T-helper 2 cell treated with Interferon-gamma antibody and Interleukin-4, amounts not matched to agents 5 μg/mL and 100 μg/mL, for 36 hours (primary cell): ENCODE data around the gene CSTF1.
A peak's percentile ranks its signal among the peaks of the same experiment; 100 is the strongest.
"Not testable (repeated sequence)": the region's sequence is repeated elsewhere in the genome, so short reads cannot be mapped to it uniquely, and the experiment has no call there.

ENCODE experiments used
- DNase-seq: peaks from one replicate; pipeline ENCODE4 v3.0.0; 2021; ENCODE audit warnings: low spot score
- H3K27ac Mint-ChIP-seq: one replicate; pipeline ENCODE4 v1.8.0; 2021; ENCODE audit warnings: mild to moderate bottlenecking, mixed read lengths
- H3K27me3 Mint-ChIP-seq: one replicate; pipeline ENCODE4 v1.8.0; 2021; ENCODE audit warnings: low read depth, mixed read lengths
- H3K36me3 Mint-ChIP-seq: one replicate; pipeline ENCODE4 v1.8.0; 2021; ENCODE audit warnings: low read depth, mixed read lengths
- H3K4me1 Mint-ChIP-seq: one replicate; pipeline ENCODE4 v1.8.0; 2021; ENCODE audit warnings: low read depth, mixed read lengths
- H3K4me3 Mint-ChIP-seq: one replicate; pipeline ENCODE4 v1.8.0; 2022; ENCODE audit warnings: mild to moderate bottlenecking, moderate library complexity, mixed read lengths
- H3K9me3 Mint-ChIP-seq: one replicate; pipeline ENCODE4 v1.8.0; 2021; ENCODE audit warnings: mixed read lengths

Gene CSTF1

GRCh38 chr20:56380375-56380774 is 12.1 kb upstream of the CSTF1 start:
- peaks cover 76% of the 10 kb centered on the region for H3K36me3 Mint-ChIP-seq
- H3K4me1 Mint-ChIP-seq = peaks cover 50% of the 10 kb centered on the region
- no peaks in the 10 kb centered on the region for H3K9me3 Mint-ChIP-seq
- DNase-seq = no peak
- no peaks in the 10 kb centered on the region for H3K27me3 Mint-ChIP-seq
- H3K4me3 Mint-ChIP-seq = no peak overlapping the region
- no peak overlapping the region for H3K27ac Mint-ChIP-seq

- Mint-ChIP-seq H3K27ac (no peak overlapping the region), H3K36me3 (peaks cover 74% of the 10 kb centered on the region), H3K9me3 (no peaks in the 10 kb centered on the region), H3K4me3 (no peak overlapping the region), H3K4me1 (peaks cover 44% of the 10 kb centered on the region), H3K27me3 (no peaks in the 10 kb centered on the region)
- no peak for DNase-seq
Measured at GRCh38 chr20:56381501-56381900, 10.9 kb upstream of the CSTF1 start.

- Mint-ChIP-seq H3K4me1 (peaks cover 39% of the 10 kb centered on the region), H3K9me3 (no peaks in the 10 kb centered on the region), H3K27ac (no peak overlapping the region), H3K4me3 (no peak overlapping the region), H3K36me3 (peaks cover 70% of the 10 kb centered on the region), H3K27me3 (no peaks in the 10 kb centered on the region)
- no peak for DNase-seq
Measured at GRCh38 chr20:56382696-56383095, 9.7 kb upstream of the CSTF1 start.

- Mint-ChIP-seq H3K27me3 (no peaks in the 10 kb centered on the region), H3K9me3 (no peaks in the 10 kb centered on the region), H3K4me1 (peaks cover 39% of the 10 kb centered on the region), H3K36me3 (peaks cover 69% of the 10 kb centered on the region), H3K27ac (no peak overlapping the region), H3K4me3 (no peak overlapping the region)
- DNase-seq = no peak
Measured at GRCh38 chr20:56383334-56383733, 9.1 kb upstream of the CSTF1 start.

GRCh38 chr20:56385130-56385529 is 7.3 kb upstream of the CSTF1 start:
- DNase-seq = no peak
- H3K27me3 Mint-ChIP-seq = no peaks in the 10 kb centered on the region
- peaks cover 43% of the 10 kb centered on the region for H3K4me1 Mint-ChIP-seq
- H3K4me3 Mint-ChIP-seq = no peak overlapping the region
- H3K36me3 Mint-ChIP-seq = peaks cover 71% of the 10 kb centered on the region
- H3K9me3 Mint-ChIP-seq = no peaks in the 10 kb centered on the region
- peak overlapping the region; percentile 36 for H3K27ac Mint-ChIP-seq

GRCh38 chr20:56386219-56386618 is 6.2 kb upstream of the CSTF1 start:
- Mint-ChIP-seq H3K27ac (peak overlapping the region; percentile 42), H3K9me3 (no peaks in the 10 kb centered on the region), H3K36me3 (peaks cover 68% of the 10 kb centered on the region), H3K4me3 (no peak overlapping the region), H3K27me3 (no peaks in the 10 kb centered on the region), H3K4me1 (peaks cover 46% of the 10 kb centered on the region)
- no peak for DNase-seq

- Mint-ChIP-seq H3K36me3 (peaks cover 59% of the 10 kb centered on the region), H3K27ac (peak overlapping the region; percentile 3), H3K4me3 (no peak overlapping the region), H3K27me3 (no peaks in the 10 kb centered on the region), H3K4me1 (peaks cover 39% of the 10 kb centered on the region), H3K9me3 (no peaks in the 10 kb centered on the region)
- DNase-seq = no peak
Measured at GRCh38 chr20:56388882-56389281, 3.6 kb upstream of the CSTF1 start.

GRCh38 chr20:56389807-56390206 is 2.6 kb upstream of the CSTF1 start:
- Mint-ChIP-seq H3K4me1 (peaks cover 38% of the 10 kb centered on the region), H3K27ac (peak overlapping the region; percentile 43), H3K4me3 (no peak overlapping the region), H3K27me3 (no peaks in the 10 kb centered on the region), H3K9me3 (no peaks in the 10 kb centered on the region), H3K36me3 (peaks cover 56% of the 10 kb centered on the region)
- no peak for DNase-seq

- Mint-ChIP-seq H3K36me3 (peaks cover 56% of the 10 kb centered on the region), H3K4me1 (peaks cover 40% of the 10 kb centered on the region)
- not testable (repeated sequence) for H3K27me3 Mint-ChIP-seq, H3K27ac Mint-ChIP-seq, DNase-seq, H3K4me3 Mint-ChIP-seq, H3K9me3 Mint-ChIP-seq
Measured at GRCh38 chr20:56390396-56390795, 2.0 kb upstream of the CSTF1 start.

- Mint-ChIP-seq H3K4me1 (peaks cover 39% of the 10 kb centered on the region), H3K9me3 (no peaks in the 10 kb centered on the region), H3K27ac (no peak overlapping the region), H3K4me3 (no peak overlapping the region), H3K36me3 (peaks cover 58% of the 10 kb centered on the region), H3K27me3 (no peaks in the 10 kb centered on the region)
- DNase-seq = no peak
Measured at GRCh38 chr20:56391037-56391436, 1.4 kb upstream of the CSTF1 start.

GRCh38 chr20:56391596-56392131 is 781 bp upstream of the CSTF1 start:
- Mint-ChIP-seq H3K4me1 (peaks cover 36% of the 10 kb centered on the region), H3K27me3 (no peaks in the 10 kb centered on the region), H3K36me3 (peaks cover 54% of the 10 kb centered on the region), H3K4me3 (no peak overlapping the region), H3K27ac (no peak overlapping the region), H3K9me3 (no peaks in the 10 kb centered on the region)
- peak; percentile 20 for DNase-seq

GRCh38 chr20:56392881-56393482 is 537 bp downstream of the CSTF1 start:
- no peak overlapping the region for H3K4me3 Mint-ChIP-seq
- no peak overlapping the region for H3K27ac Mint-ChIP-seq
- no peak for DNase-seq
- H3K9me3 Mint-ChIP-seq = no peaks in the 10 kb centered on the region
- H3K4me1 Mint-ChIP-seq = peaks cover 36% of the 10 kb centered on the region
- no peaks in the 10 kb centered on the region for H3K27me3 Mint-ChIP-seq
- H3K36me3 Mint-ChIP-seq = peaks cover 61% of the 10 kb centered on the region

GRCh38 chr20:56393653-56394052 is 1.2 kb downstream of the CSTF1 start:
- no peak for DNase-seq
- Mint-ChIP-seq H3K36me3 (peaks cover 60% of the 10 kb centered on the region), H3K4me1 (peaks cover 36% of the 10 kb centered on the region), H3K27ac (no peak overlapping the region), H3K4me3 (no peak overlapping the region), H3K27me3 (no peaks in the 10 kb centered on the region), H3K9me3 (no peaks in the 10 kb centered on the region)

- H3K4me1 Mint-ChIP-seq = peaks cover 26% of the 10 kb centered on the region
- no peak for DNase-seq
- no peak overlapping the region for H3K4me3 Mint-ChIP-seq
- peaks cover 59% of the 10 kb centered on the region for H3K36me3 Mint-ChIP-seq
- H3K27me3 Mint-ChIP-seq = no peaks in the 10 kb centered on the region
- H3K27ac Mint-ChIP-seq = no peak overlapping the region
- no peaks in the 10 kb centered on the region for H3K9me3 Mint-ChIP-seq
Measured at GRCh38 chr20:56395166-56395565, 2.7 kb downstream of the CSTF1 start.
